ENCODE data around the gene AGAP1. TPM values are rescaled to one million over a fixed set of nuclear protein-coding genes. Genes with fewer than 3 reads are reported as not detected.
"Not testable (repeated sequence)": the region's sequence is repeated elsewhere in the genome, so short reads cannot be mapped to it uniquely, and the experiment has no call there.

AGAP1 gene
- polyA plus RNA-seq, 10 donors = 24.0 to 34.1 (median 27.4) TPM

GRCh38 chr2:236056141-236056540 lies 562.3 kb downstream of the AGAP1 start:
- DNase-seq = no peak

GRCh38 chr2:236057375-236057774 lies 563.5 kb downstream of the AGAP1 start:
- DNase-seq = no peak

- no peak for DNase-seq
Measured at GRCh38 chr2:236061497-236061896, 567.7 kb downstream of the AGAP1 start.

GRCh38 chr2:236061899-236062298 lies 568.1 kb downstream of the AGAP1 start:
- no peak for DNase-seq

GRCh38 chr2:236062806-236063205 lies 569.0 kb downstream of the AGAP1 start:
- DNase-seq = not testable (repeated sequence)

GRCh38 chr2:236063994-236064393 lies 570.2 kb downstream of the AGAP1 start:
- no peak for DNase-seq

GRCh38 chr2:236065314-236066160 lies 571.7 kb downstream of the AGAP1 start:
- no peak for DNase-seq

- no peak for DNase-seq
Measured at GRCh38 chr2:236070236-236070635, 576.4 kb downstream of the AGAP1 start.

- no peak for DNase-seq
Measured at GRCh38 chr2:236073246-236073645, 579.4 kb downstream of the AGAP1 start.

GRCh38 chr2:236073867-236074655 lies 580.2 kb downstream of the AGAP1 start:
- no peak for DNase-seq

- DNase-seq = no peak
Measured at GRCh38 chr2:236075802-236076201, 582.0 kb downstream of the AGAP1 start.

- DNase-seq = peak in 1 of 3 donors; percentile 37
Measured at GRCh38 chr2:236078297-236079255, 584.7 kb downstream of the AGAP1 start.

GRCh38 chr2:236080412-236080811 lies 586.6 kb downstream of the AGAP1 start:
- no peak for DNase-seq

- no peak for DNase-seq
Measured at GRCh38 chr2:236081171-236081570, 587.3 kb downstream of the AGAP1 start.

GRCh38 chr2:236082061-236082460 lies 588.2 kb downstream of the AGAP1 start:
- DNase-seq = no peak

- DNase-seq = no peak
Measured at GRCh38 chr2:236083934-236084333, 590.1 kb downstream of the AGAP1 start.

- DNase-seq = no peak
Measured at GRCh38 chr2:236085211-236085610, 591.4 kb downstream of the AGAP1 start.

GRCh38 chr2:236085647-236086046 lies 591.8 kb downstream of the AGAP1 start:
- DNase-seq = no peak

GRCh38 chr2:236086403-236086970 lies 592.6 kb downstream of the AGAP1 start:
- DNase-seq = no peak

- DNase-seq = no peak
Measured at GRCh38 chr2:236086971-236087465, 593.2 kb downstream of the AGAP1 start.

GRCh38 chr2:236088368-236089057 lies 594.7 kb downstream of the AGAP1 start:
- DNase-seq = no peak

Data from muscle of back (tissue), 11 donors.